GM12892 (cell line): ENCODE measurements around the gene DEF6.
"Not testable (repeated sequence)": the region's sequence is repeated elsewhere in the genome, so short reads cannot be mapped to it uniquely, and the experiment has no call there.

ENCODE experiments used
- POLR2A ChIP-seq: IDR thresholded peaks from 2 replicates; pipeline ENCODE4 v1.6.1; 2011; ENCODE audit warnings: low read depth, low read length, control low read depth
- POLR2AphosphoS5 ChIP-seq: IDR thresholded peaks from 2 replicates; pipeline ENCODE4 v1.6.1; 2011; ENCODE audit warnings: low read depth, low read length, control low read depth

DNA sequence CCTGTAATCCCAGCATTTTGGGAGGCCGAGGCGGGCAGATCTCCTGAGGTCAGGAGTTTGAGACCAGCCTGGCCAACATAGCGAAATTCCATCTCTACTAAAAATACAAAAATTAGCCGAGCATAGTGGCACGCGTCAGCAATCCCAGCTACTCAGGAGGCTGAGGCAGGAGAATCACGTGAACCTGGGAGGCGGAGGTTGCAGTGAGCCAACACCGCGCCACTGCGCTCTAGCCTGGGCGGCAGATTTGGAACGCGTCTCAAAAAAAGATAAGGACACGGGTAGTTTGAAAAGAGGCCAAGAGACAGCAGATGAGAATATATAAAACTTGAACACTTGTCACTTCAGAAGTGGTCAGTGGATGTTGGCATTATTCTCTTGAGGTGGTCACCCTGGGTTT, 9.5 kb downstream of the DEF6 start:
- TF ChIP-seq POLR2AphosphoS5, POLR2A: not testable (repeated sequence)
